HG02970 (cell line): ENCODE measurements around the gene MS4A15.
"Not testable (repeated sequence)": the region's sequence is repeated elsewhere in the genome, so short reads cannot be mapped to it uniquely, and the experiment has no call there.

Experiments
- ATAC-seq: cut with Tn5 transposase; IDR thresholded peaks from one replicate; pipeline ENCODE4 v1.9.1; 2021; ENCODE audit warnings: mild to moderate bottlenecking, moderate library complexity, moderate number of reproducible peaks; ENCODE audit not compliant: unreplicated experiment, low FRiP score

Gene MS4A15

GRCh38 chr11:60797846-60798630, 41.4 kb downstream of the MS4A15 start:
- no peak for ATAC-seq

GRCh38 chr11:60798631-60799030, 42.0 kb downstream of the MS4A15 start:
- ATAC-seq, result no peak

GRCh38 chr11:60801194-60801593, 44.5 kb downstream of the MS4A15 start:
- no peak for ATAC-seq

- no peak for ATAC-seq
These were observed 46.7 kb downstream of the MS4A15 start for GRCh38 chr11:60803273-60803936.

- ATAC-seq, result no peak
These were observed 52.6 kb downstream of the MS4A15 start for GRCh38 chr11:60809249-60809648.

GRCh38 chr11:60809691-60810090, 53.0 kb downstream of the MS4A15 start:
- ATAC-seq, result no peak

- no peak for ATAC-seq
These were observed 53.5 kb downstream of the MS4A15 start for GRCh38 chr11:60810151-60810550.

GRCh38 chr11:60810569-60810968, 53.9 kb downstream of the MS4A15 start:
- ATAC-seq, result no peak

- ATAC-seq, result no peak
These were observed 56.7 kb downstream of the MS4A15 start for GRCh38 chr11:60813324-60813723.

GRCh38 chr11:60814112-60814511, 57.4 kb downstream of the MS4A15 start:
- ATAC-seq, result no peak

GRCh38 chr11:60816590-60817157, 60.0 kb downstream of the MS4A15 start:
- no peak for ATAC-seq

- no peak for ATAC-seq
These were observed 61.4 kb downstream of the MS4A15 start for GRCh38 chr11:60818057-60818456.

- ATAC-seq, result no peak
These were observed 65.3 kb downstream of the MS4A15 start for GRCh38 chr11:60821827-60822599.

GRCh38 chr11:60823745-60824306, 67.2 kb downstream of the MS4A15 start:
- not testable (repeated sequence) for ATAC-seq

- ATAC-seq, result no peak
These were observed 68.5 kb downstream of the MS4A15 start for GRCh38 chr11:60825118-60825517.

GRCh38 chr11:60825790-60826189, 69.1 kb downstream of the MS4A15 start:
- no peak for ATAC-seq
